GM12878 (cell line): ENCODE data around the gene FBLIM1. TPM values are rescaled to one million over a fixed set of nuclear protein-coding genes. Genes with fewer than 3 reads are reported as not detected.

Experiments
- ATAC-seq: fragments of 200-7000 bp; cut with Tn5 transposase; 3 replicates; pipeline ENCODE4 v1.9.1; 2020; ENCODE audit warnings: mild to moderate bottlenecking, moderate library complexity
- BruUV-seq: library from RNA; stranded (reverse); fragments of 400-500 nt; replicated peaks from 2 replicates; lab custom pipeline; 2021; lab: Mats Ljungman, UMichigan
- CTCF ChIA-PET: fragments of 300-600 bp; sonication (Branson Sonifier 250); formaldehyde crosslinking; extraction: SDS; loops from one replicate; lab custom pipeline; 2021; ENCODE audit warnings: inconsistent platforms; lab: Yijun Ruan, JAX
- POLR2A ChIA-PET: fragments of 350-600 bp; formaldehyde crosslinking; extraction: SDS; loops from one replicate; lab custom pipeline; 2021; ENCODE audit warnings: inconsistent platforms; lab: Charles Lee
- RAD21 ChIA-PET: fragments of 300-600 bp; sonication (Branson Sonifier 250); formaldehyde crosslinking; loops from one replicate; lab custom pipeline; 2023; ENCODE audit warnings: antibody characterized with exemption; ENCODE audit not compliant: unreplicated experiment; lab: Charles Lee
- SMC1A ChIA-PET: fragments of 300-600 bp; sonication (Branson Sonifier 250); formaldehyde crosslinking; loops from one replicate; lab custom pipeline; 2023; ENCODE audit not compliant: unreplicated experiment, uncharacterized antibody; lab: Charles Lee
- DNase-seq: peaks from one replicate; pipeline ENCODE4 v3.0.0-alpha.2; 2011; ENCODE audit warnings: low read depth, low spot score
- FAIRE-seq: peaks from 3 replicates; lab custom pipeline; 2011; peaks lifted over from hg19 to GRCh38; lab: Jason Lieb, UNC
- H2AFZ ChIP-seq: 2 replicates; pipeline ENCODE4 v1.6.0; 2011; ENCODE audit warnings: low read depth, low read length, control low read depth; ENCODE audit not compliant: control insufficient read depth
- H3K27ac ChIP-seq: 2 replicates; pipeline ENCODE4 v1.5.1; 2011; ENCODE audit warnings: control low read depth; ENCODE audit not compliant: control insufficient read depth, insufficient read depth
- H3K27me3 ChIP-seq, 2 experiments: replicated peaks in 1 of 2; 2 replicates each; pipeline versions ENCODE4 v1.6.0 to v1.6.1; 2011; ENCODE audit warnings: low read length in 1 of 2; ENCODE audit not compliant: control insufficient read depth in 2 of 2, insufficient read depth in 2 of 2
- H3K36me3 ChIP-seq, 2 experiments: 2 replicates each; pipeline ENCODE4 v1.5.1; 2011; ENCODE audit warnings: low read length in 1 of 2; ENCODE audit not compliant: control insufficient read depth in 2 of 2, insufficient read depth in 2 of 2
- H3K4me1 ChIP-seq: 2 replicates; pipeline ENCODE4 v1.6.1; 2011; ENCODE audit warnings: mild to moderate bottlenecking, low read length, moderate library complexity, mixed read lengths; ENCODE audit not compliant: control insufficient read depth, insufficient read depth
- H3K4me2 ChIP-seq: 2 replicates; pipeline ENCODE4 v1.6.0; 2011; ENCODE audit warnings: control low read depth; ENCODE audit not compliant: control insufficient read depth, insufficient read depth
- H3K4me3 ChIP-seq: fragments of 200-600 bp; sonication (generic); 2 replicates; pipeline ENCODE4 v1.5.1; 2016
- H3K79me2 ChIP-seq: 2 replicates; pipeline ENCODE4 v1.6.0; 2011; ENCODE audit warnings: low read length; ENCODE audit not compliant: control insufficient read depth, insufficient read depth
- H3K9ac ChIP-seq: 2 replicates; pipeline ENCODE4 v1.8.0; 2011; ENCODE audit warnings: low read length, control low read depth, mixed read lengths; ENCODE audit not compliant: control insufficient read depth, insufficient read depth
- H3K9me3 ChIP-seq: replicated peaks from 3 replicates; pipeline ENCODE4 v1.5.1; 2011; ENCODE audit warnings: mild to moderate bottlenecking, low read length; ENCODE audit not compliant: control insufficient read depth, insufficient read depth
- H4K20me1 ChIP-seq: 2 replicates; pipeline ENCODE4 v1.6.0; 2011; ENCODE audit not compliant: control insufficient read depth, insufficient read depth
- BACH1 ChIP-seq: fragments of 450-650 bp; IDR thresholded peaks from 2 replicates; pipeline ENCODE4 v1.6.1; 2017; ENCODE audit warnings: mild to moderate bottlenecking, borderline replicate concordance
- CHD1 ChIP-seq: IDR thresholded peaks from 2 replicates; pipeline ENCODE4 v1.6.1; 2012; ENCODE audit warnings: low read depth, low read length, improper control_type of control experiment
- EED ChIP-seq: sonication (generic); IDR thresholded peaks from 2 replicates; pipeline ENCODE4 v1.6.1; 2016; ENCODE audit warnings: antibody characterized with exemption, low read depth
- HDAC2 ChIP-seq: fragments of 200-600 bp; sonication (generic); IDR thresholded peaks from 2 replicates; pipeline ENCODE4 v1.6.1; 2017
- IRF4 ChIP-seq: IDR thresholded peaks from 2 replicates; pipeline ENCODE4 v1.6.1; 2011; ENCODE audit warnings: low read depth, low read length
- JUND ChIP-seq: IDR thresholded peaks from 2 replicates; pipeline ENCODE4 v1.6.1; 2012; ENCODE audit warnings: low read depth, mild to moderate bottlenecking, low read length, improper control_type of control experiment, moderate library complexity
- NR2C2 ChIP-seq: IDR thresholded peaks from 2 replicates; pipeline ENCODE4 v1.6.1; 2011; ENCODE audit warnings: borderline replicate concordance, low read depth; ENCODE audit not compliant: control insufficient read depth, insufficient read length
- SIX5 ChIP-seq: IDR thresholded peaks from 2 replicates; pipeline ENCODE4 v1.6.1; 2011; ENCODE audit warnings: mild to moderate bottlenecking, low read depth, low read length, moderate library complexity; ENCODE audit not compliant: severe bottlenecking
- SMARCA5 ChIP-seq: fragments of 450-650 bp; IDR thresholded peaks from 2 replicates; pipeline ENCODE4 v1.6.1; 2017; ENCODE audit warnings: mild to moderate bottlenecking
- WGBS: methylation state at CpG from one replicate; pipeline ENCODE4 v1.1.6; 2016; ENCODE audit warnings: low lambda C conversion rate; ENCODE audit not compliant: insufficient replicate concordance, insufficient coverage; ENCODE audit errors: missing lambda C conversion rate; 5-methylcytosine and 5-hydroxymethylcytosine counted together
- in situ Hi-C: fragments of 300-500 bp; cut with MboI; formaldehyde crosslinking; loops from 9 replicates; pipeline ENCODE4 v1.14.3; 2018; ENCODE audit warnings: mixed read lengths
- intact Hi-C: fragments of 100-400 bp; cut with micrococcal nuclease; formaldehyde crosslinking; loops from one replicate; pipeline ENCODE4 v1.14.2; 2022; ENCODE audit not compliant: unreplicated experiment
- polyA plus RNA-seq, 11 experiments: library from polyadenylated mRNA; depleted of rRNA in 4 of 11; unstranded in 6 of 11; stranded (reverse) in 5 of 11; fragments of >200 nt; fragmentation: Nextera tagmentation in 4 of 11; fragmentation: Illumina TruSeq in 1 of 11; extraction: Ambion mirVana in 4 of 11; extraction: Trizol in 1 of 11; gene quantifications; 1 replicate in 1 of 11; 2 replicates in 10 of 11; pipeline versions ENCODE4 v1.2.1 to v1.2.3, GENCODE V29; 2011 to 2016; ENCODE audit warnings: inconsistent platforms in 2 of 11, missing spikeins in 2 of 11, low read depth in 1 of 11
- total RNA-seq, 4 experiments: library from RNA; depleted of rRNA in 3 of 4; stranded (reverse); fragments of >200 nt in 3 of 4; fragmentation: Illumina TruSeq in 1 of 4; extraction: Trizol in 1 of 4; gene quantifications; 2 replicates each; pipeline versions ENCODE4 v1.2.1 to v1.2.3, GENCODE V29; 2013 to 2021
- TF ChIP-seq, protein P1 (sequence below): IDR thresholded peaks from 2 replicates; pipeline ENCODE4 v1.6.1; 2011; ENCODE audit warnings: mild to moderate bottlenecking, low read depth, low read length, moderate library complexity; ENCODE audit not compliant: insufficient replicate concordance
- TF ChIP-seq, protein P2 (sequence below): fragments of 450-650 bp; IDR thresholded peaks from 2 replicates; pipeline ENCODE4 v1.6.1; 2017; ENCODE audit warnings: mild to moderate bottlenecking, low read depth, inconsistent platforms; ENCODE audit not compliant: poor library complexity, severe bottlenecking
- TF ChIP-seq, protein P3 (sequence below): IDR thresholded peaks from 2 replicates; pipeline ENCODE4 v1.6.1; 2011; ENCODE audit warnings: low read depth, mild to moderate bottlenecking, low read length, moderate library complexity, borderline replicate concordance; ENCODE audit errors: extremely low read depth
- TF ChIP-seq, protein P4 (sequence below): fragments of 450-650 bp; formaldehyde crosslinking; IDR thresholded peaks from 2 replicates; pipeline ENCODE4 v1.4.0; 2020; ENCODE audit warnings: mild to moderate bottlenecking, moderate library complexity
- TF ChIP-seq, protein P5 (sequence below): IDR thresholded peaks from 2 replicates; pipeline ENCODE4 v1.6.1; 2012; ENCODE audit warnings: low read depth, low read length, improper control_type of control experiment
- TF ChIP-seq, protein P6 (sequence below): fragments of 450-650 bp; IDR thresholded peaks from 2 replicates; pipeline ENCODE4 v1.6.1; 2017; ENCODE audit warnings: mild to moderate bottlenecking

Gene FBLIM1
- total and polyA plus RNA-seq, 10 of the 15 experiments (the other 5 are each of a cell fraction or from before 2014, with no cell fraction given), result 0.03 to 0.13 TPM; not detected in 8

DNA sequence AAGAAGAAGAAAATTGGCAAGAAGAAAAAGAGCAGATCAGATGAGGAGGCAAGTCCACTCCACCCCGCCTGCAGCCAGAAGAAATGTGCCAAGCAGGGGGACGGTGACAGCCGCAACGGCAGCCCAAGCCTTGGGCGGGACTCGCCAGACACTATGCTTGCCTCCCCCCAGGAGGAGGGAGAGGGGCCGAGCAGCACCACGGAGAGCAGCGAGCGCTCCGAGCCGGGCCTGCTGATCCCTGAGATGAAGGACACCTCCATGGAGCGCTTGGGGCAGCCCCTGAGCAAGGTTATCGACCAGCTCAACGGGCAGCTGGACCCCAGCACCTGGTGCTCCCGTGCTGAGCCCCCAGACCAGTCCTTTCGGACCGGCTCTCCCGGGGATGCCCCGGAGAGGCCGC is 31.6 kb upstream of the FBLIM1 start:
- no peak for DNase-seq
- RAD21 ChIA-PET, result no interaction called here
- POLR2A ChIA-PET, result no interaction called here
- Histone ChIP-seq H3K9ac (no peak overlapping the region), H2AFZ (no peak overlapping the region), H3K4me1 (no peaks in the 10 kb centered on the region), H4K20me1 (no peaks in the 10 kb centered on the region), H3K27me3 (no peaks in the 10 kb centered on the region), H3K27ac (no peak overlapping the region), H3K9me3 (no peaks in the 10 kb centered on the region), H3K79me2 (no peaks in the 10 kb centered on the region), H3K36me3 (peaks cover 21 to 37% of the 10 kb centered on the region in 2 experiments), H3K4me2 (no peak overlapping the region), H3K4me3 (no peak overlapping the region)
- 98% methylated on average over 21 of the region's 21 CpGs for WGBS
- no TSS peak for BruUV-seq
- no peak for FAIRE-seq
- ATAC-seq, result no peak
- CTCF ChIA-PET, result no interaction called here
- in situ Hi-C loops, result no loop called here
- SMC1A ChIA-PET, result no interaction called here
- intact Hi-C loops, result no loop called here
- TF ChIP-seq HDAC2 (no peak), CHD1 (no peak), SIX5 (no peak), SMARCA5 (no peak), BACH1 (no peak), NR2C2 (no peak), JUND (no peak), IRF4 (no peak), EED (no peak)
- TF ChIP-seq, protein P1, sequence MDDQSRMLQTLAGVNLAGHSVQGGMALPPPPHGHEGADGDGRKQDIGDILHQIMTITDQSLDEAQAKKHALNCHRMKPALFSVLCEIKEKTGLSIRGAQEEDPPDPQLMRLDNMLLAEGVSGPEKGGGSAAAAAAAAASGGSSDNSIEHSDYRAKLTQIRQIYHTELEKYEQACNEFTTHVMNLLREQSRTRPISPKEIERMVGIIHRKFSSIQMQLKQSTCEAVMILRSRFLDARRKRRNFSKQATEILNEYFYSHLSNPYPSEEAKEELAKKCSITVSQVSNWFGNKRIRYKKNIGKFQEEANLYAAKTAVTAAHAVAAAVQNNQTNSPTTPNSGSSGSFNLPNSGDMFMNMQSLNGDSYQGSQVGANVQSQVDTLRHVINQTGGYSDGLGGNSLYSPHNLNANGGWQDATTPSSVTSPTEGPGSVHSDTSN, result no peak
- TF ChIP-seq, protein P2, sequence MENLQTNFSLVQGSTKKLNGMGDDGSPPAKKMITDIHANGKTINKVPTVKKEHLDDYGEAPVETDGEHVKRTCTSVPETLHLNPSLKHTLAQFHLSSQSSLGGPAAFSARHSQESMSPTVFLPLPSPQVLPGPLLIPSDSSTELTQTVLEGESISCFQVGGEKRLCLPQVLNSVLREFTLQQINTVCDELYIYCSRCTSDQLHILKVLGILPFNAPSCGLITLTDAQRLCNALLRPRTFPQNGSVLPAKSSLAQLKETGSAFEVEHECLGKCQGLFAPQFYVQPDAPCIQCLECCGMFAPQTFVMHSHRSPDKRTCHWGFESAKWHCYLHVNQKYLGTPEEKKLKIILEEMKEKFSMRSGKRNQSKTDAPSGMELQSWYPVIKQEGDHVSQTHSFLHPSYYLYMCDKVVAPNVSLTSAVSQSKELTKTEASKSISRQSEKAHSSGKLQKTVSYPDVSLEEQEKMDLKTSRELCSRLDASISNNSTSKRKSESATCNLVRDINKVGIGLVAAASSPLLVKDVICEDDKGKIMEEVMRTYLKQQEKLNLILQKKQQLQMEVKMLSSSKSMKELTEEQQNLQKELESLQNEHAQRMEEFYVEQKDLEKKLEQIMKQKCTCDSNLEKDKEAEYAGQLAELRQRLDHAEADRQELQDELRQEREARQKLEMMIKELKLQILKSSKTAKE, result no peak
- TF ChIP-seq, protein P3, sequence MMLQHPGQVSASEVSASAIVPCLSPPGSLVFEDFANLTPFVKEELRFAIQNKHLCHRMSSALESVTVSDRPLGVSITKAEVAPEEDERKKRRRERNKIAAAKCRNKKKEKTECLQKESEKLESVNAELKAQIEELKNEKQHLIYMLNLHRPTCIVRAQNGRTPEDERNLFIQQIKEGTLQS, result no peak
- TF ChIP-seq, protein P4, sequence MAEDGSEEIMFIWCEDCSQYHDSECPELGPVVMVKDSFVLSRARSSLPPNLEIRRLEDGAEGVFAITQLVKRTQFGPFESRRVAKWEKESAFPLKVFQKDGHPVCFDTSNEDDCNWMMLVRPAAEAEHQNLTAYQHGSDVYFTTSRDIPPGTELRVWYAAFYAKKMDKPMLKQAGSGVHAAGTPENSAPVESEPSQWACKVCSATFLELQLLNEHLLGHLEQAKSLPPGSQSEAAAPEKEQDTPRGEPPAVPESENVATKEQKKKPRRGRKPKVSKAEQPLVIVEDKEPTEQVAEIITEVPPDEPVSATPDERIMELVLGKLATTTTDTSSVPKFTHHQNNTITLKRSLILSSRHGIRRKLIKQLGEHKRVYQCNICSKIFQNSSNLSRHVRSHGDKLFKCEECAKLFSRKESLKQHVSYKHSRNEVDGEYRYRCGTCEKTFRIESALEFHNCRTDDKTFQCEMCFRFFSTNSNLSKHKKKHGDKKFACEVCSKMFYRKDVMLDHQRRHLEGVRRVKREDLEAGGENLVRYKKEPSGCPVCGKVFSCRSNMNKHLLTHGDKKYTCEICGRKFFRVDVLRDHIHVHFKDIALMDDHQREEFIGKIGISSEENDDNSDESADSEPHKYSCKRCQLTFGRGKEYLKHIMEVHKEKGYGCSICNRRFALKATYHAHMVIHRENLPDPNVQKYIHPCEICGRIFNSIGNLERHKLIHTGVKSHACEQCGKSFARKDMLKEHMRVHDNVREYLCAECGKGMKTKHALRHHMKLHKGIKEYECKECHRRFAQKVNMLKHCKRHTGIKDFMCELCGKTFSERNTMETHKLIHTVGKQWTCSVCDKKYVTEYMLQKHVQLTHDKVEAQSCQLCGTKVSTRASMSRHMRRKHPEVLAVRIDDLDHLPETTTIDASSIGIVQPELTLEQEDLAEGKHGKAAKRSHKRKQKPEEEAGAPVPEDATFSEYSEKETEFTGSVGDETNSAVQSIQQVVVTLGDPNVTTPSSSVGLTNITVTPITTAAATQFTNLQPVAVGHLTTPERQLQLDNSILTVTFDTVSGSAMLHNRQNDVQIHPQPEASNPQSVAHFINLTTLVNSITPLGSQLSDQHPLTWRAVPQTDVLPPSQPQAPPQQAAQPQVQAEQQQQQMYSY, result no peak
- TF ChIP-seq, protein P5, sequence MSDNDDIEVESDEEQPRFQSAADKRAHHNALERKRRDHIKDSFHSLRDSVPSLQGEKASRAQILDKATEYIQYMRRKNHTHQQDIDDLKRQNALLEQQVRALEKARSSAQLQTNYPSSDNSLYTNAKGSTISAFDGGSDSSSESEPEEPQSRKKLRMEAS, result no peak
- TF ChIP-seq, protein P6, sequence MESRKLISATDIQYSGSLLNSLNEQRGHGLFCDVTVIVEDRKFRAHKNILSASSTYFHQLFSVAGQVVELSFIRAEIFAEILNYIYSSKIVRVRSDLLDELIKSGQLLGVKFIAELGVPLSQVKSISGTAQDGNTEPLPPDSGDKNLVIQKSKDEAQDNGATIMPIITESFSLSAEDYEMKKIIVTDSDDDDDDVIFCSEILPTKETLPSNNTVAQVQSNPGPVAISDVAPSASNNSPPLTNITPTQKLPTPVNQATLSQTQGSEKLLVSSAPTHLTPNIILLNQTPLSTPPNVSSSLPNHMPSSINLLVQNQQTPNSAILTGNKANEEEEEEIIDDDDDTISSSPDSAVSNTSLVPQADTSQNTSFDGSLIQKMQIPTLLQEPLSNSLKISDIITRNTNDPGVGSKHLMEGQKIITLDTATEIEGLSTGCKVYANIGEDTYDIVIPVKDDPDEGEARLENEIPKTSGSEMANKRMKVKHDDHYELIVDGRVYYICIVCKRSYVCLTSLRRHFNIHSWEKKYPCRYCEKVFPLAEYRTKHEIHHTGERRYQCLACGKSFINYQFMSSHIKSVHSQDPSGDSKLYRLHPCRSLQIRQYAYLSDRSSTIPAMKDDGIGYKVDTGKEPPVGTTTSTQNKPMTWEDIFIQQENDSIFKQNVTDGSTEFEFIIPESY, result no peak
